H1 (cell line): Measurements from ENCODE around the gene EPHA8. TPM values are rescaled to one million over a fixed set of nuclear protein-coding genes. Genes with fewer than 3 reads are reported as not detected.

Experiments
- CTCF ChIA-PET: fragments of 300-600 bp; sonication (Branson Sonifier 250); formaldehyde crosslinking; loops from one replicate; lab custom pipeline; 2021; ENCODE audit not compliant: partially characterized antibody; lab: Charles Lee
- POLR2A ChIA-PET: fragments of 300-600 bp; sonication (Branson Sonifier 250); formaldehyde crosslinking; loops from one replicate; lab custom pipeline; 2021; ENCODE audit warnings: inconsistent platforms; ENCODE audit not compliant: partially characterized antibody; lab: Charles Lee
- DNase-seq, 2 experiments: peaks; one replicate each; pipeline versions ENCODE4 v3.0.0 to v3.0.0-alpha.2; 2010 to 2022; ENCODE audit warnings: low spot score in 2 of 2, low read depth in 1 of 2, mixed read lengths in 1 of 2
- FAIRE-seq: peaks from 2 replicates; lab custom pipeline; 2011; peaks lifted over from hg19 to GRCh38; lab: Jason Lieb, UNC
- H2AFZ ChIP-seq: 2 replicates; pipeline ENCODE4 v1.8.1; 2012; ENCODE audit warnings: low read length, inconsistent platforms
- H2AK5ac ChIP-seq: 2 replicates; pipeline ENCODE4 v1.6.1; 2013; ENCODE audit warnings: low read depth, low read length
- H2BK120ac ChIP-seq: replicated peaks from 2 replicates; pipeline ENCODE3; 2013; ENCODE audit warnings: low read depth, low read length, inconsistent platforms
- H2BK12ac ChIP-seq: 2 replicates; pipeline ENCODE4 v1.6.1; 2013; ENCODE audit warnings: low read depth, low read length
- H2BK15ac ChIP-seq: 2 replicates; pipeline ENCODE4 v1.6.1; 2013; ENCODE audit warnings: low read length
- H2BK20ac ChIP-seq: 2 replicates; pipeline ENCODE4 v1.6.1; 2013; ENCODE audit warnings: low read length
- H2BK5ac ChIP-seq: 2 replicates; pipeline ENCODE4 v1.6.1; 2013; ENCODE audit warnings: low read depth, low read length
- H3K14ac ChIP-seq: 2 replicates; pipeline ENCODE4 v1.6.1; 2013; ENCODE audit warnings: inconsistent platforms; ENCODE audit not compliant: insufficient read length
- H3K18ac ChIP-seq: 2 replicates; pipeline ENCODE4 v1.6.1; 2013; ENCODE audit warnings: low read length; ENCODE audit errors: extremely low read depth
- H3K23ac ChIP-seq: 2 replicates; pipeline ENCODE4 v1.6.1; 2013; ENCODE audit warnings: inconsistent platforms; ENCODE audit not compliant: insufficient read length
- H3K23me2 ChIP-seq: 2 replicates; pipeline ENCODE4 v1.6.1; 2013; ENCODE audit warnings: low read depth, low read length
- H3K27ac ChIP-seq: 2 replicates; pipeline ENCODE4 v1.6.1; 2011; ENCODE audit warnings: low read depth, low read length, inconsistent platforms
- H3K27me3 ChIP-seq, 4 experiments: replicated peaks in 1 of 4; 1 replicate in 1 of 4; 2 replicates in 3 of 4; pipeline versions ENCODE4 v1.6.1 to v1.8.1; 2011 to 2013; ENCODE audit warnings: low read length in 3 of 4, mild to moderate bottlenecking in 3 of 4, inconsistent platforms in 2 of 4, mixed read lengths in 2 of 4, moderate library complexity in 1 of 4; ENCODE audit not compliant: control insufficient read depth in 3 of 4, insufficient read depth in 3 of 4; ENCODE audit errors: extremely low read depth in 1 of 4
- H3K36me3 ChIP-seq, 4 experiments: 2 replicates each; pipeline versions ENCODE4 v1.6.1 to v1.8.1; 2011 to 2013; ENCODE audit warnings: mild to moderate bottlenecking in 4 of 4, low read length in 3 of 4, moderate library complexity in 2 of 4, control low read depth in 1 of 4, inconsistent platforms in 1 of 4; ENCODE audit not compliant: insufficient read depth in 4 of 4, control insufficient read depth in 2 of 4
- H3K4ac ChIP-seq: replicated peaks from 2 replicates; pipeline ENCODE3; 2013; ENCODE audit warnings: low read length, low read depth, mixed read lengths, inconsistent platforms; ENCODE audit not compliant: insufficient read length
- H3K4me1 ChIP-seq, 4 experiments: replicated peaks in 1 of 4; 1 replicate in 1 of 4; 2 replicates in 3 of 4; pipeline versions ENCODE4 v1.6.1 to v1.8.1; 2011 to 2013; ENCODE audit warnings: low read length in 3 of 4, inconsistent platforms in 2 of 4, mixed read lengths in 1 of 4; ENCODE audit not compliant: insufficient read depth in 4 of 4, control insufficient read depth in 3 of 4
- H3K4me2 ChIP-seq, 2 experiments: 2 replicates each; pipeline versions ENCODE4 v1.6.1 to v1.8.1; 2011 to 2013; ENCODE audit warnings: low read depth in 2 of 2, low read length in 2 of 2, control low read depth in 1 of 2, inconsistent platforms in 1 of 2, mild to moderate bottlenecking in 1 of 2; ENCODE audit not compliant: insufficient read depth in 1 of 2
- H3K4me3 ChIP-seq, 4 experiments: fragments of 200-600, 300-600 bp in 1 of 4; sonication (generic), shearing (Covaris generic), sonication (Bioruptor Twin) in 1 of 4; 2 replicates each; pipeline versions ENCODE4 v1.5.1 to v1.8.1; 2011 to 2016; ENCODE audit warnings: low read length in 4 of 4, low read depth in 3 of 4, control low read depth in 2 of 4, inconsistent platforms in 2 of 4, mild to moderate bottlenecking in 2 of 4, mixed read lengths in 1 of 4, moderate library complexity in 1 of 4; ENCODE audit not compliant: insufficient read depth in 2 of 4; ENCODE audit errors: extremely low read depth in 1 of 4
- H3K56ac ChIP-seq: replicated peaks from 2 replicates; pipeline ENCODE3; 2013; ENCODE audit warnings: low read depth, mild to moderate bottlenecking, mixed read lengths, low read length, inconsistent platforms; ENCODE audit not compliant: insufficient read length
- H3K79me1 ChIP-seq: 2 replicates; pipeline ENCODE4 v1.6.1; 2013; ENCODE audit warnings: low read depth, low read length, control low read depth
- H3K79me2 ChIP-seq, 2 experiments: 2 replicates each; pipeline versions ENCODE4 v1.6.1 to v1.8.1; 2012 to 2013; ENCODE audit warnings: low read length in 2 of 2, mild to moderate bottlenecking in 2 of 2, inconsistent platforms in 1 of 2; ENCODE audit not compliant: insufficient read depth in 2 of 2, control insufficient read depth in 1 of 2
- H3K9ac ChIP-seq, 4 experiments: replicated peaks in 1 of 4; 1 replicate in 1 of 4; 2 replicates in 3 of 4; pipeline versions ENCODE4 v1.6.1 to v1.8.1; 2011 to 2013; ENCODE audit warnings: low read depth in 3 of 4, low read length in 3 of 4, control low read depth in 2 of 4, mild to moderate bottlenecking in 2 of 4, moderate library complexity in 2 of 4, inconsistent platforms in 1 of 4; ENCODE audit errors: extremely low read depth in 1 of 4
- H3K9me3 ChIP-seq, 2 experiments: 2 replicates each; pipeline versions ENCODE4 v1.6.1 to v1.8.1; 2012 to 2013; ENCODE audit warnings: mild to moderate bottlenecking in 2 of 2, moderate library complexity in 2 of 2, control low read depth in 1 of 2, inconsistent platforms in 1 of 2, low read depth in 1 of 2, low read length in 1 of 2, mixed read lengths in 1 of 2; ENCODE audit not compliant: insufficient read depth in 2 of 2
- H4K20me1 ChIP-seq, 2 experiments: replicated peaks in 1 of 2; 2 replicates each; pipeline versions ENCODE3 to v1.8.1; 2011 to 2013; ENCODE audit warnings: inconsistent platforms in 2 of 2, low read length in 2 of 2, mild to moderate bottlenecking in 1 of 2; ENCODE audit not compliant: insufficient read depth in 2 of 2, control insufficient read depth in 1 of 2
- H4K5ac ChIP-seq: 2 replicates; pipeline ENCODE4 v1.6.1; 2013; ENCODE audit warnings: low read length, low read depth, mixed read lengths, inconsistent platforms; ENCODE audit not compliant: insufficient read length
- H4K8ac ChIP-seq: 2 replicates; pipeline ENCODE4 v1.8.0; 2013; ENCODE audit warnings: mild to moderate bottlenecking, moderate library complexity, low read length, inconsistent platforms; ENCODE audit not compliant: insufficient read depth; ENCODE audit errors: extremely low read depth
- H4K91ac ChIP-seq: replicated peaks from 2 replicates; pipeline ENCODE3; 2013; ENCODE audit warnings: low read length, mixed read lengths, inconsistent platforms; ENCODE audit not compliant: insufficient read length
- BACH1 ChIP-seq: IDR thresholded peaks from 2 replicates; pipeline ENCODE4 v1.6.1; 2012; ENCODE audit warnings: low read length, improper control_type of control experiment
- EP300 ChIP-seq, 2 experiments: IDR thresholded peaks; 1 replicate in 1 of 2; 2 replicates in 1 of 2; pipeline ENCODE4 v1.6.1; 2011 to 2012; ENCODE audit warnings: low read depth in 2 of 2, low read length in 2 of 2, mild to moderate bottlenecking in 2 of 2, borderline replicate concordance in 1 of 2, inconsistent platforms in 1 of 2, moderate library complexity in 1 of 2
- JUND ChIP-seq: IDR thresholded peaks from 2 replicates; pipeline ENCODE4 v1.6.1; 2011; ENCODE audit warnings: mild to moderate bottlenecking, improper control_type of control experiment, low read length
- WGBS, 2 experiments: shearing (Covaris generic) in 1 of 2; methylation state at CpG; one replicate each; pipeline versions ENCODE4 v1.1.6 to v1.1.7; 2013 to 2015; ENCODE audit warnings: low lambda C conversion rate in 2 of 2, mixed read lengths in 2 of 2, inconsistent platforms in 1 of 2, low coverage in 1 of 2, missing lambda C conversion rate in 1 of 2; ENCODE audit not compliant: insufficient replicate concordance in 2 of 2, insufficient coverage in 1 of 2, insufficient read length in 1 of 2; ENCODE audit errors: extremely low coverage in 1 of 2, missing lambda C conversion rate in 1 of 2; 5-methylcytosine and 5-hydroxymethylcytosine counted together
- polyA plus RNA-seq, 7 experiments: library from polyadenylated mRNA; depleted of rRNA in 3 of 7; stranded (reverse) in 5 of 7; unstranded in 2 of 7; fragments of >200 nt in 5 of 7; fragments of 200-250 nt in 2 of 7; gene quantifications; 1 replicate in 5 of 7; 2 replicates in 1 of 7; 4 replicates in 1 of 7; pipeline versions ENCODE4 v1.2.1 to v1.2.3, GENCODE V29; 2011 to 2013; ENCODE audit warnings: missing spikeins in 2 of 7, mixed read lengths in 2 of 7
- total RNA-seq: library from RNA; stranded (reverse); fragmentation: NEBNext Ultra II Directional; extraction: Animal tissue kit (Norgen Biotek cat#: 25700); gene quantifications from 2 replicates; pipeline ENCODE4 v1.2.1, GENCODE V29; 2021

The EPHA8 gene
- total and polyA plus RNA-seq, 2 of the 8 experiments (the other 6 are each of a cell fraction or from before 2014, with no cell fraction given), result 4.0 to 8.4 TPM

- H3K4me3 ChIP-seq, result peak overlapping the region in 1 of 4 experiments; percentile 41; a peak in 3 of 8 replicates
- DNase-seq (peak in 1 of 2 experiments; percentile 76), FAIRE-seq (no peak)
- no peak overlapping the region for H2AK5ac ChIP-seq
- H3K79me2 ChIP-seq, result no peaks in the 10 kb centered on the region
- H4K5ac ChIP-seq, result peak overlapping the region; percentile 15
- H3K56ac ChIP-seq, result no peak overlapping the region
- peak overlapping the region; percentile 73 for H4K8ac ChIP-seq
- peak overlapping the region; percentile 73 for H4K91ac ChIP-seq
- H2BK20ac ChIP-seq, result no peak overlapping the region
- no peak for TF ChIP-seq BACH1
- peak; percentile 41; the same call in 1 of the 2 replicates for TF ChIP-seq JUND
- TF ChIP-seq EP300 (IDR thresholded peaks at IDR 0.05; ENCODE audit: borderline replicate concordance in 1 of 2, low read depth in 2 of 2, low read length in 2 of 2), result 0 out of 3 replicates have a peak, but pooled peaks of 1 of the 2 experiments have one; percentile 28
- no peaks in the 10 kb centered on the region for H3K36me3 ChIP-seq
- peaks cover 3% of the 10 kb centered on the region; the same call in 1 of the 2 replicates for H3K23me2 ChIP-seq
- peak overlapping the region; percentile 53 for H3K4ac ChIP-seq
- H2BK5ac ChIP-seq, result peak overlapping the region; percentile 66; the same call in 1 of the 2 replicates
- H3K14ac ChIP-seq, result no peak overlapping the region
- no peaks in the 10 kb centered on the region for H3K27me3 ChIP-seq
- POLR2A ChIA-PET, result interaction anchor here (0.7 to 1.0 kb wide), 2 partner anchors 9 to 49 kb away, joined by 4 read pairs; no protein-coding TSS in a partner anchor
- H3K27ac ChIP-seq, result no peak overlapping the region
- H2BK120ac ChIP-seq, result no peak overlapping the region
- H3K9me3 ChIP-seq, result no peaks in the 10 kb centered on the region
- H2BK12ac ChIP-seq, result peak overlapping the region; percentile 30; the same call in 1 of the 2 replicates
- H3K9ac ChIP-seq, result no peak overlapping the region; a peak in 1 of 7 replicates
- H3K23ac ChIP-seq, result no peak overlapping the region
- H2AFZ ChIP-seq, result peak overlapping the region; percentile 49; the same call in 1 of the 2 replicates
- peaks cover 0 to 10% (median 2%) of the 10 kb centered on the region in 4 experiments; a peak in 3 of 7 replicates for H3K4me1 ChIP-seq
- CTCF ChIA-PET, result interaction anchor here (1.0 to 1.3 kb wide), 3 partner anchors 41 to 65 kb away, joined by 3 to 5 read pairs (median 4); no protein-coding TSS in a partner anchor
- peak overlapping the region; percentile 71 for H3K18ac ChIP-seq
- H2BK15ac ChIP-seq, result peak overlapping the region; percentile 46; the same call in 1 of the 2 replicates
- WGBS, 2 experiments, result 64% methylated on average over 35 of the region's 38 CpGs; no CpG with 5 or more reads in 1 of the 2 experiments
- no peaks in the 10 kb centered on the region for H3K79me1 ChIP-seq
- H3K4me2 ChIP-seq, result peak overlapping the region; percentile 37 to 58; a peak in 3 of 4 replicates
- no peaks in the 10 kb centered on the region for H4K20me1 ChIP-seq
These were observed 29.9 kb downstream of the EPHA8 start for GRCh38 chr1:22592919-22593790.
